PC-3 (cell line): Measurements from ENCODE around the gene GALNT10.

Source experiments
- EZH2 ChIP-seq: fragments of 300-600 bp; sonication (generic); IDR thresholded peaks from one replicate; pipeline ENCODE4 v1.6.1; 2017; ENCODE audit warnings: antibody characterized with exemption, mild to moderate bottlenecking, low read length; ENCODE audit not compliant: unreplicated experiment
- EZH2phosphoT487 ChIP-seq: fragments of 300-600 bp; sonication (generic); IDR thresholded peaks from 2 replicates; pipeline ENCODE4 v1.6.1; 2018; ENCODE audit warnings: mild to moderate bottlenecking, antibody characterized with exemption, low read length, borderline replicate concordance

GRCh38 chr5:154296525-154297159, 106.1 kb downstream of the GALNT10 start:
- TF ChIP-seq EZH2: no peak
- TF ChIP-seq EZH2phosphoT487: no peak
